Smooth muscle cell (in vitro differentiated cells): ENCODE data around the gene LAMB1. TPM values are rescaled to one million over a fixed set of nuclear protein-coding genes. Genes with fewer than 3 reads are reported as not detected.

ENCODE experiments used
- DNase-seq: peaks from one replicate; lab custom pipeline; 2025; ENCODE audit not compliant: unreplicated experiment; lab: John Stamatoyannopoulos, UW
- H2AFZ ChIP-seq: fragments of 200-600 bp; sonication (generic); 2 replicates; pipeline ENCODE4 v1.6.0; 2016; ENCODE audit warnings: antibody characterized with exemption, low read depth, mild to moderate bottlenecking
- H3F3A ChIP-seq: fragments of 200-600 bp; sonication (generic); 2 replicates; pipeline ENCODE4 v1.6.0; 2017; ENCODE audit warnings: antibody characterized with exemption, low read depth
- H3K27ac ChIP-seq: fragments of 200-600 bp; sonication (generic); 2 replicates; pipeline ENCODE4 v1.5.1; 2016; ENCODE audit warnings: low read depth, mild to moderate bottlenecking
- H3K27me3 ChIP-seq: fragments of 200-600 bp; sonication (generic); 2 replicates; pipeline ENCODE4 v1.6.1; 2016; ENCODE audit warnings: low read depth, mild to moderate bottlenecking
- H3K36me3 ChIP-seq: fragments of 200-600 bp; sonication (generic); 2 replicates; pipeline ENCODE4 v1.5.1; 2016; ENCODE audit warnings: low read depth
- H3K4me1 ChIP-seq: fragments of 200-600 bp; sonication (generic); 2 replicates; pipeline ENCODE4 v1.5.1; 2016; ENCODE audit warnings: low read depth
- H3K4me2 ChIP-seq: fragments of 200-600 bp; sonication (generic); 2 replicates; pipeline ENCODE4 v1.6.0; 2016; ENCODE audit warnings: mild to moderate bottlenecking
- H3K4me3 ChIP-seq: fragments of 200-600 bp; sonication (generic); 2 replicates; pipeline ENCODE4 v1.5.1; 2016; ENCODE audit warnings: mild to moderate bottlenecking
- H3K79me2 ChIP-seq: fragments of 200-600 bp; sonication (generic); 2 replicates; pipeline ENCODE4 v1.6.0; 2016; ENCODE audit warnings: low read depth, mild to moderate bottlenecking
- H3K9ac ChIP-seq: fragments of 200-600 bp; sonication (generic); 2 replicates; pipeline ENCODE4 v1.6.0; 2016; ENCODE audit warnings: low read depth
- H3K9me3 ChIP-seq: fragments of 200-600 bp; sonication (generic); replicated peaks from 2 replicates; pipeline ENCODE4 v1.5.1; 2016; ENCODE audit warnings: low read depth
- H4K20me1 ChIP-seq: fragments of 200-600 bp; sonication (generic); 2 replicates; pipeline ENCODE4 v1.6.0; 2016; ENCODE audit warnings: low read depth
- CTCF ChIP-seq: fragments of 200-600 bp; sonication (generic); IDR thresholded peaks from 2 replicates; pipeline ENCODE4 v1.5.1; 2017; ENCODE audit warnings: borderline replicate concordance, mild to moderate bottlenecking, antibody characterized with exemption; ENCODE audit not compliant: insufficient read depth, poor library complexity, severe bottlenecking
- WGBS: methylation state at CpG from one replicate; pipeline ENCODE4 v1.1.7; 2016; ENCODE audit warnings: low lambda C conversion rate; 5-methylcytosine and 5-hydroxymethylcytosine counted together
- polyA plus RNA-seq: library from polyadenylated mRNA; unstranded; fragments of >200 nt; fragmentation: Nextera tagmentation; extraction: Ambion mirVana; gene quantifications from 2 replicates; pipeline ENCODE4 v1.2.1, GENCODE V29; 2016
- total RNA-seq: library from RNA; depleted of rRNA; stranded (reverse); fragments of >200 nt; gene quantifications from 2 replicates; pipeline ENCODE4 v1.2.3, GENCODE V29; 2014

Gene LAMB1
- total and polyA plus RNA-seq, 2 experiments from 2014 or later, result 191 to 244 TPM

- WGBS, result 97% methylated on average over 5 of the region's 5 CpGs
- H3K9ac ChIP-seq, result no peak overlapping the region
Observed at GRCh38 chr7:108026116-108026515, 23.2 kb upstream of the LAMB1 start.

DNA sequence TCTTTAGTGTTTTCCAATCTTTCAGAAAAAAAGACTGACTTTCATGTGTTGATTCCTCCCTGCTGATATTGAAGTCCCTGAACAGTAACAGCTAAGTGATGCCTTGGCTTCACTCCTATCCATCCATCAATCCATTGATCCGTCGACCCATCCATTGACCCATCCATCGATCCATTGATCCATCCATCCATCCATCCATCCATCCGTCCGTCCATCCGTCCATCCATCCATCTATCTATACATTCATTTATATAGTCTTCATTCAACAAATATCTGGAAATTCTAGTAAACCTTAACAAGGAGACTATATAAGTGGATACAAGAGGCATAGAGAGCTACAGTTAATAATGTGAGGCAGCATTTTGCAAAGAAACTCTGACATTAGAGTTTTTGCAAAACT, 21.6 kb upstream of the LAMB1 start:
- Histone ChIP-seq H2AFZ (no peak overlapping the region), H3K4me1 (no peaks in the 10 kb centered on the region), H3K4me2 (no peak overlapping the region), H3K27me3 (no peaks in the 10 kb centered on the region), H3K4me3 (no peak overlapping the region), H3K27ac (no peak overlapping the region), H3K36me3 (no peaks in the 10 kb centered on the region), H3K79me2 (no peaks in the 10 kb centered on the region), H3F3A (no peaks in the 10 kb centered on the region), H3K9me3 (no peaks in the 10 kb centered on the region), H4K20me1 (no peaks in the 10 kb centered on the region), H3K9ac (no peak overlapping the region)
- 96% methylated on average over 6 of the region's 6 CpGs for WGBS
- TF ChIP-seq CTCF, result no peak
- DNase-seq, result no peak

More at GRCh38 chr7:108026116-108026515, 23.2 kb upstream of the LAMB1 start:
- no peak overlapping the region for H3K4me2 ChIP-seq
- no peaks in the 10 kb centered on the region for H3K79me2 ChIP-seq
- no peaks in the 10 kb centered on the region for H3K27me3 ChIP-seq
- H2AFZ ChIP-seq, result no peak overlapping the region
- H3K4me1 ChIP-seq, result peaks cover 10% of the 10 kb centered on the region
- H3K36me3 ChIP-seq, result no peaks in the 10 kb centered on the region
- H4K20me1 ChIP-seq, result no peaks in the 10 kb centered on the region
- H3K27ac ChIP-seq, result no peak overlapping the region
- H3F3A ChIP-seq, result no peaks in the 10 kb centered on the region
- H3K4me3 ChIP-seq, result no peak overlapping the region
- TF ChIP-seq CTCF, result no peak
- DNase-seq, result no peak
- H3K9me3 ChIP-seq, result no peaks in the 10 kb centered on the region

DNA sequence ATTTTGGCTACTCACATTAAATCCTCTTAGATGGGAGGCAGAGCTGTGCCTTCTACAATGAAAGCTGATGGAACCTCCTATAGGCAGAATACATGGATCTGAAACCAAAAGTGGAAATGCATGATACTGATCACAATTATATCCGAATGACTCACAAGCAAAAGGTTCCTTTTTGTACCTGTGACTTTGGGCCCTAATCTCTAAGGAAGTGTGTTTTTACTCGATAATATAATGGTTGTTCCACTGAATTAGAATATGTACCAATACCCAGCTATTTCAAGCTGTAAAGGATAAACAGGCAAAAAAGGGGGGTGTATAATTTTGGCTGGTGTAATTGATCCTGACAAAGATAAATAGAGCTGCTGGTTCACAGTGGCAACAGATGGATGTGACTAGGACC, 17.6 kb upstream of the LAMB1 start:
- 94% methylated on average over 2 of the region's 2 CpGs for WGBS
- no peak for DNase-seq
- no peaks in the 10 kb centered on the region for H3K9me3 ChIP-seq
- H3K4me1 ChIP-seq, result no peaks in the 10 kb centered on the region
- H3F3A ChIP-seq, result peaks cover 8% of the 10 kb centered on the region
- no peak overlapping the region for H3K27ac ChIP-seq
- H3K4me2 ChIP-seq, result no peak overlapping the region
- no peaks in the 10 kb centered on the region for H4K20me1 ChIP-seq
- H2AFZ ChIP-seq, result no peak overlapping the region
- no peaks in the 10 kb centered on the region for H3K36me3 ChIP-seq
- no peak for TF ChIP-seq CTCF
- H3K79me2 ChIP-seq, result no peaks in the 10 kb centered on the region
- no peak overlapping the region for H3K9ac ChIP-seq
- no peaks in the 10 kb centered on the region for H3K27me3 ChIP-seq
- no peak overlapping the region for H3K4me3 ChIP-seq

DNA sequence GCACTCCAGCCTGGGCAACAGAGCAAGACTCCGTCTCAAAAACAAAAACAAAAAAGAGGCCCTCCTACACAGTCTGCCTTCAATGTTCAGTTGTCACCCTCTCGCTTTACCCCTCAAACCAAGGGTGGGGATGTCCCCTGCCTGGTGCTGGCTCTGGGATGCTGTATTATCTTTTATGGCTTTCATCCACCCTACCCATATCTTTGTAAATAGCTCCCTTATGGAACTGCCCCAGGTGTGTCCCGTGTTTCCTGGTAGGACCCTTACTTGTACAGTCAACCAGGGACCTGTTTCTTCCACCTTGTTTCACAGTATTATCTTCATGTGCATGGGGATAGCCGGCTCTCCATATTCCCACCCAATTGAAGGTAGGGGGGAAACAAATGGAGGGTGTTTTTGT, 15.7 kb upstream of the LAMB1 start:
- Histone ChIP-seq H3K4me2 (no peak overlapping the region), H3K9ac (no peak overlapping the region), H3K27ac (no peak overlapping the region), H3K4me3 (no peak overlapping the region), H3K79me2 (no peaks in the 10 kb centered on the region), H3K27me3 (no peaks in the 10 kb centered on the region), H3F3A (peaks cover 12% of the 10 kb centered on the region), H3K4me1 (peaks cover 7% of the 10 kb centered on the region), H3K9me3 (no peaks in the 10 kb centered on the region), H2AFZ (no peak overlapping the region), H4K20me1 (no peaks in the 10 kb centered on the region), H3K36me3 (no peaks in the 10 kb centered on the region)
- TF ChIP-seq CTCF, result no peak
- DNase-seq, result no peak
- WGBS, result 93% methylated on average over 4 of the region's 4 CpGs
